ENCODE measurements around the gene MGLL. TPM values are rescaled to one million over a fixed set of nuclear protein-coding genes. Genes with fewer than 3 reads are reported as not detected.

Gene MGLL
- total and polyA plus RNA-seq, 12 donors, result 1.9 to 48.1 (median 33.3) TPM

DNA sequence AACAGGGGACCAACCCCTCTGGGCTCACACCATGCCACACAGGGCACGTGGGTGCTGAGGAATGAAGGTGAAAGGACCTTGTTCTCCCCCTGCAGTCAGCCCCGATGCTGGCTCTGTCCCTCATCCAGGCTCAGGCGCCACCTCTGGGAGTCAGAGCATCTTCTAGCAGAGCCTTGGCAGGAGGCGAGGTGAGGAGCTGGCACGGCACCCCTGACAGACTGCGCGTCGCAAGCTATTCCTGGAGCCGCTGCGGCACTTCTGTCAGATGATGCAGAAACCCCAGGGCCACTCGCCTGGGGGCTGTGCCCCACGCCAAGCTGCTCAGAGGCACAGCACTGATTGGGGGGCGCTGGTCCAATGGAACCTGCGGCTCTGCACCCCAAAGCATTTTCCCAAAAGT, 62.0 kb downstream of the MGLL start:
- Histone ChIP-seq H3K36me3 (replicated peaks in 1 of 2) (no peaks in the 10 kb centered on the region), H3K27ac (no peak overlapping the region), H3K4me3 (no peak overlapping the region), H3K4me1 (replicated peaks in 1 of 2) (peaks cover 0 to 9% of the 10 kb centered on the region in 2 donors), H3K9me3 (replicated peaks in 1 of 3) (no peaks in the 10 kb centered on the region), H3K27me3 (no peaks in the 10 kb centered on the region)
- no peak for TF ChIP-seq CTCF (IDR thresholded peaks at IDR 0.05)
- TF ChIP-seq POLR2A (IDR thresholded peaks at IDR 0.05), result no peak
- WGBS, 4 donors, result 91 to 100% (median 95%) methylated on average over 2 to 14 of the region's 14 CpGs
- DNase-seq, result no peak
- intact Hi-C loops (cut with DNase I), result no loop called here

DNA sequence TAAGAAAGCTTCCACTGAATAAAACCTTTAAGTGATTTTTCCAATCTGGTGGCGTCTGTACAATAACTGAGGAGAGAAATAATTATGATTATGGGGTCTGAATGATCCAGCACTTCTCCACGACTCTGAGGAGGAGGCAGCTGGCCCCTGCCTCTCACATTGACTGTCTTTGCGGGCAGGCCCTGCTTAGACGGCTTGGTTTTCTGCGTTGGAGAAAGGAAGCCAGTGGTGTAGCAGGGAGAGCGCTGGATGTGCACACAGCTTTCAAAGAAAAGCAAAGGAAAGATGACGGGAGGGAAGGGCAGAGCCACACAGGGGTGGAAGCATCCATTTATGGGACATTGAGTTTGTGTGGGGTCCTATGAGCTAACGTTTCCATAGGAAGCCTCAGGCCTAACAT, 62.5 kb downstream of the MGLL start:
- intact Hi-C loops (cut with DNase I), result no loop called here
- no peak for DNase-seq
- Histone ChIP-seq H3K36me3 (replicated peaks in 1 of 2) (no peaks in the 10 kb centered on the region), H3K27ac (no peak overlapping the region), H3K27me3 (no peaks in the 10 kb centered on the region), H3K4me1 (replicated peaks in 1 of 2) (peaks cover 0 to 9% of the 10 kb centered on the region in 2 donors), H3K9me3 (replicated peaks in 1 of 3) (no peaks in the 10 kb centered on the region), H3K4me3 (no peak overlapping the region)
- no peak for TF ChIP-seq CTCF (IDR thresholded peaks at IDR 0.05)
- no peak for TF ChIP-seq POLR2A (IDR thresholded peaks at IDR 0.05)
- WGBS, 4 donors, result 84 to 90% (median 86%) methylated on average over 8 of the region's 8 CpGs

- 82 to 95% (median 86%) methylated on average over 3 of the region's 3 CpGs for WGBS, 4 donors
- Histone ChIP-seq H3K36me3 (replicated peaks in 1 of 2) (no peaks in the 10 kb centered on the region), H3K27ac (no peak overlapping the region), H3K27me3 (no peaks in the 10 kb centered on the region), H3K4me1 (replicated peaks in 1 of 2) (peaks cover 0 to 9% of the 10 kb centered on the region in 2 donors), H3K4me3 (no peak overlapping the region), H3K9me3 (replicated peaks in 1 of 3) (no peaks in the 10 kb centered on the region)
- intact Hi-C loops (cut with DNase I), result no loop called here
- TF ChIP-seq POLR2A (IDR thresholded peaks at IDR 0.05) (no peak), CTCF (IDR thresholded peaks at IDR 0.05) (no peak)
- no peak for DNase-seq
Observed at GRCh38 chr3:127758013-127758412, 64.3 kb downstream of the MGLL start.

GRCh38 chr3:127755305-127755681, 67.0 kb downstream of the MGLL start:
- H3K4me3 ChIP-seq, result no peak overlapping the region
- no peaks in the 10 kb centered on the region for H3K4me1 ChIP-seq (replicated peaks in 1 of 2)
- TF ChIP-seq CTCF (IDR thresholded peaks at IDR 0.05) (no peak), POLR2A (IDR thresholded peaks at IDR 0.05) (no peak)
- no peaks in the 10 kb centered on the region for H3K36me3 ChIP-seq (replicated peaks in 1 of 2)
- H3K27ac ChIP-seq, result no peak overlapping the region
- WGBS, 4 donors, result 78 to 95% (median 87%) methylated on average over 12 of the region's 12 CpGs
- intact Hi-C loops (cut with DNase I), result no loop called here
- H3K27me3 ChIP-seq, result no peaks in the 10 kb centered on the region
- DNase-seq, result no peak
- no peaks in the 10 kb centered on the region for H3K9me3 ChIP-seq (replicated peaks in 1 of 3)
